ENCODE results near the gene LOXL1.

DNA sequence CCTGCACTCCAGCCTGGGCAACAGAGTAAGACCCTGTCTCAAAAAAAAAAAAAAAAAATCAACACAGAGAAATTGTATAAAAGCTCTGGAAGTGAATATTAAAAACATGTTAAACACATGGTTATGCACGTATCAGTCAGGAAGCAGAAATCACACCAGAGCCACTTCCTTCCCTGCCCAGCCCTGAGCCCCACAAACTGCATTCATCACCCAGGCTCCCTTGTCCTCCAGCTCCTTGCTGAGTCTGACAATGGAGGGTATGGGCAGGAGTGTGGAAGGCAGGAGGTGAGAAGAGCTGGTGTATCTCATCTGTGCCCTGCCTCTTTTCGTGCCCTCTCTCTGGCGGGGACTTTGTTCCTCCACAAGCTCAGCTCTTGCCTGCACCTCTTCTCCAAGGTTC, 12.1 kb upstream of the LOXL1 start:
- TF ChIP-seq, protein P1, sequence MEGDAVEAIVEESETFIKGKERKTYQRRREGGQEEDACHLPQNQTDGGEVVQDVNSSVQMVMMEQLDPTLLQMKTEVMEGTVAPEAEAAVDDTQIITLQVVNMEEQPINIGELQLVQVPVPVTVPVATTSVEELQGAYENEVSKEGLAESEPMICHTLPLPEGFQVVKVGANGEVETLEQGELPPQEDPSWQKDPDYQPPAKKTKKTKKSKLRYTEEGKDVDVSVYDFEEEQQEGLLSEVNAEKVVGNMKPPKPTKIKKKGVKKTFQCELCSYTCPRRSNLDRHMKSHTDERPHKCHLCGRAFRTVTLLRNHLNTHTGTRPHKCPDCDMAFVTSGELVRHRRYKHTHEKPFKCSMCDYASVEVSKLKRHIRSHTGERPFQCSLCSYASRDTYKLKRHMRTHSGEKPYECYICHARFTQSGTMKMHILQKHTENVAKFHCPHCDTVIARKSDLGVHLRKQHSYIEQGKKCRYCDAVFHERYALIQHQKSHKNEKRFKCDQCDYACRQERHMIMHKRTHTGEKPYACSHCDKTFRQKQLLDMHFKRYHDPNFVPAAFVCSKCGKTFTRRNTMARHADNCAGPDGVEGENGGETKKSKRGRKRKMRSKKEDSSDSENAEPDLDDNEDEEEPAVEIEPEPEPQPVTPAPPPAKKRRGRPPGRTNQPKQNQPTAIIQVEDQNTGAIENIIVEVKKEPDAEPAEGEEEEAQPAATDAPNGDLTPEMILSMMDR (IDR thresholded peaks at IDR 0.05), result no peak
- TF ChIP-seq POLR2A (IDR thresholded peaks at IDR 0.05) (no peak), EP300 (IDR thresholded peaks at IDR 0.05) (no peak), POLR2AphosphoS5 (IDR thresholded peaks at IDR 0.05) (no peak)
